Measurements from ENCODE around the gene SNRPD1.
"Not testable (repeated sequence)": the region's sequence is repeated elsewhere in the genome, so short reads cannot be mapped to it uniquely, and the experiment has no call there.

The SNRPD1 gene

DNA sequence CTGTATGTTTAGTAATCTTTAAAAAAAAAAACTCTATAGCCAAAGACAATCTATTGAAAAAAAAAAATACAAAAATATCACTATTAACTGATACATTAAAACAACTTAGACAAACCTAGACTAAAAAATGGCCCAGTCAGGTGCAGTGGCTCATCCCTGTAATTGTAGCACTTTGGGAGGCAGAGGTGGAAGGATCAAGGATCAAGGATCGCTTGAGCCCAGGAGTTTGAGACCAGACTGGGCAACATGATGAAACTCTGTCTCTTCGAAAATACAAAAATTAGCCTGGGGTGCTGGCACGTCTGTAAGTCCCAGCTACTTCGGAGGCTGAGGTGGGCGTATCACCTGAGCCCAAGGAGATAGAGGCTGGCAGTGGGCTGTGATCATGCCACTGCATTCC is 27.7 kb upstream of the SNRPD1 start:
- no peak for DNase-seq (ENCODE audit: low read depth in 1 of 2, low spot score in 1 of 2)
- H3K4me3 ChIP-seq (replicated peaks; ENCODE audit: insufficient read depth, low read length): no peak overlapping the region
- H3K27me3 ChIP-seq (ENCODE audit: insufficient read depth, poor library complexity, severe bottlenecking): no peaks in the 10 kb centered on the region
- no peak overlapping the region for H3K27ac ChIP-seq (replicated peaks)
- TF ChIP-seq GABPA (IDR thresholded peaks at IDR 0.05; ENCODE audit: low read depth) (no peak), POLR2AphosphoS5 (IDR thresholded peaks at IDR 0.05; ENCODE audit: low read depth) (no peak), SPI1 (IDR thresholded peaks at IDR 0.05; ENCODE audit: borderline replicate concordance, low read depth) (no peak)
- TF ChIP-seq, protein P1, sequence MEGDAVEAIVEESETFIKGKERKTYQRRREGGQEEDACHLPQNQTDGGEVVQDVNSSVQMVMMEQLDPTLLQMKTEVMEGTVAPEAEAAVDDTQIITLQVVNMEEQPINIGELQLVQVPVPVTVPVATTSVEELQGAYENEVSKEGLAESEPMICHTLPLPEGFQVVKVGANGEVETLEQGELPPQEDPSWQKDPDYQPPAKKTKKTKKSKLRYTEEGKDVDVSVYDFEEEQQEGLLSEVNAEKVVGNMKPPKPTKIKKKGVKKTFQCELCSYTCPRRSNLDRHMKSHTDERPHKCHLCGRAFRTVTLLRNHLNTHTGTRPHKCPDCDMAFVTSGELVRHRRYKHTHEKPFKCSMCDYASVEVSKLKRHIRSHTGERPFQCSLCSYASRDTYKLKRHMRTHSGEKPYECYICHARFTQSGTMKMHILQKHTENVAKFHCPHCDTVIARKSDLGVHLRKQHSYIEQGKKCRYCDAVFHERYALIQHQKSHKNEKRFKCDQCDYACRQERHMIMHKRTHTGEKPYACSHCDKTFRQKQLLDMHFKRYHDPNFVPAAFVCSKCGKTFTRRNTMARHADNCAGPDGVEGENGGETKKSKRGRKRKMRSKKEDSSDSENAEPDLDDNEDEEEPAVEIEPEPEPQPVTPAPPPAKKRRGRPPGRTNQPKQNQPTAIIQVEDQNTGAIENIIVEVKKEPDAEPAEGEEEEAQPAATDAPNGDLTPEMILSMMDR (IDR thresholded peaks at IDR 0.05; ENCODE audit: insufficient read depth, low read length): no peak
- TF ChIP-seq, protein P2, sequence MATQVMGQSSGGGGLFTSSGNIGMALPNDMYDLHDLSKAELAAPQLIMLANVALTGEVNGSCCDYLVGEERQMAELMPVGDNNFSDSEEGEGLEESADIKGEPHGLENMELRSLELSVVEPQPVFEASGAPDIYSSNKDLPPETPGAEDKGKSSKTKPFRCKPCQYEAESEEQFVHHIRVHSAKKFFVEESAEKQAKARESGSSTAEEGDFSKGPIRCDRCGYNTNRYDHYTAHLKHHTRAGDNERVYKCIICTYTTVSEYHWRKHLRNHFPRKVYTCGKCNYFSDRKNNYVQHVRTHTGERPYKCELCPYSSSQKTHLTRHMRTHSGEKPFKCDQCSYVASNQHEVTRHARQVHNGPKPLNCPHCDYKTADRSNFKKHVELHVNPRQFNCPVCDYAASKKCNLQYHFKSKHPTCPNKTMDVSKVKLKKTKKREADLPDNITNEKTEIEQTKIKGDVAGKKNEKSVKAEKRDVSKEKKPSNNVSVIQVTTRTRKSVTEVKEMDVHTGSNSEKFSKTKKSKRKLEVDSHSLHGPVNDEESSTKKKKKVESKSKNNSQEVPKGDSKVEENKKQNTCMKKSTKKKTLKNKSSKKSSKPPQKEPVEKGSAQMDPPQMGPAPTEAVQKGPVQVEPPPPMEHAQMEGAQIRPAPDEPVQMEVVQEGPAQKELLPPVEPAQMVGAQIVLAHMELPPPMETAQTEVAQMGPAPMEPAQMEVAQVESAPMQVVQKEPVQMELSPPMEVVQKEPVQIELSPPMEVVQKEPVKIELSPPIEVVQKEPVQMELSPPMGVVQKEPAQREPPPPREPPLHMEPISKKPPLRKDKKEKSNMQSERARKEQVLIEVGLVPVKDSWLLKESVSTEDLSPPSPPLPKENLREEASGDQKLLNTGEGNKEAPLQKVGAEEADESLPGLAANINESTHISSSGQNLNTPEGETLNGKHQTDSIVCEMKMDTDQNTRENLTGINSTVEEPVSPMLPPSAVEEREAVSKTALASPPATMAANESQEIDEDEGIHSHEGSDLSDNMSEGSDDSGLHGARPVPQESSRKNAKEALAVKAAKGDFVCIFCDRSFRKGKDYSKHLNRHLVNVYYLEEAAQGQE (IDR thresholded peaks at IDR 0.05; ENCODE audit: insufficient replicate concordance, low read depth): no peak

DNA sequence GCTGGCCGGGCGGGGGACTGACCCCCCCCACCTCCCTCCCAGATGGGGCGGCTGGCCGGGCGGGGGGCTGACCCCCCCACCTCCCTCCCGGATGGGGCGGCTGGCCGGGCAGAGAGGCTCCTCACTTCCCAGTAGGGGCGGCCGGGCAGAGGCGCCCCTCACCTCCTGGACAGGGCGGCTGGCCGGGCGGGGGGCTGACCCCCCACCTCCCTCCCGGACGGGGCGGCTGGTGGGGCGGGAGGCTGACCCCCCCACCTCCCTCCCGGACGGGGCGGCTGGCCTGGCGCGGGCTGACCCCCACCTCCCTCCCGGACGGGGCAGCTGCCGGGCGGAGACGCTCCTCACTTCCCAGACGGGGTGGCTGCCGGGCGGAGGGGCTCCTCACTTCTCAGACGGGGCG is 19.8 kb upstream of the SNRPD1 start:
- not testable (repeated sequence) for H3K4me3 ChIP-seq (replicated peaks; ENCODE audit: insufficient read depth, low read length); DNase-seq (ENCODE audit: low read depth in 1 of 2, low spot score in 1 of 2); H3K27me3 ChIP-seq (ENCODE audit: insufficient read depth, poor library complexity, severe bottlenecking); H3K27ac ChIP-seq (replicated peaks)

DNA sequence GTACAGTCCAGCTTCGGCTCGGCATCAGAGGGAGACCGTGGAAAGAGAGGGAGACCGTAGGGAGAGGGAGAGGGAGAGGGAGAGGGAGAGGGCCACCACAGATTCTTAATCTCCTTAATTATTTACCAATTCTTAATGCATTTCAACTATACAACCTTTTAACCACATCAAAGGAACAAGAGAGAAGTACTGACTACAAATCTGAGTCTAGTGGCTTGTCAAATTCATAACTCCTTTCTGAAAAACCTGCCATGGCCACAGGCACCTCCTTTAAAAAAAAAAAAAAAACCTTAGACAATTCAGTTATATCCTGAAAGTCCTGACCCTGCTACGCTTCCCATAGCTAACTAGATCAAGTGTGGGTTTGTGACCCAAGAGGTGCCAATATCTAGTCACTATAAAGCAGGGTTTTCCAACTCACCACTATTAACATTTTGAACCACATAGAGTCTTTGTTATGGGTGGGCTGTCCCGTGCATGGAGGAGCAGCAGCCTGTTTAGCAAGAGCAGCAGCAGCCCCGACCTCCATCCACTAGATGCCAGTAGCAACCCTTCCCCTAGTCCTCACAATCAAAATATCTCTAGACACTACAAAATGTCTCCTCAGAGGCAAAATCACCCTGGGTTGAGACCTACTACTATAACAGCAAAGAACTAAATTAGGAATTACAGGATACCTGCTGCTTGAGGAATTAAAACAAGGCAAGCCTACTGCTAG is 18.4 kb upstream of the SNRPD1 start:
- Histone ChIP-seq H3K27ac (replicated peaks) (no peak overlapping the region), H3K4me3 (replicated peaks; ENCODE audit: insufficient read depth, low read length) (no peak overlapping the region), H3K27me3 (ENCODE audit: insufficient read depth, poor library complexity, severe bottlenecking) (no peaks in the 10 kb centered on the region)
- DNase-seq (ENCODE audit: low read depth in 1 of 2, low spot score in 1 of 2): no peak
- TF ChIP-seq SPI1 (IDR thresholded peaks at IDR 0.05; ENCODE audit: borderline replicate concordance, low read depth) (no peak), GABPA (IDR thresholded peaks at IDR 0.05; ENCODE audit: low read depth) (no peak), POLR2AphosphoS5 (IDR thresholded peaks at IDR 0.05; ENCODE audit: low read depth) (no peak)
- TF ChIP-seq, protein P2 (IDR thresholded peaks at IDR 0.05; ENCODE audit: insufficient replicate concordance, low read depth): no peak
- TF ChIP-seq, protein P1 (IDR thresholded peaks at IDR 0.05; ENCODE audit: insufficient read depth, low read length): no peak

DNA sequence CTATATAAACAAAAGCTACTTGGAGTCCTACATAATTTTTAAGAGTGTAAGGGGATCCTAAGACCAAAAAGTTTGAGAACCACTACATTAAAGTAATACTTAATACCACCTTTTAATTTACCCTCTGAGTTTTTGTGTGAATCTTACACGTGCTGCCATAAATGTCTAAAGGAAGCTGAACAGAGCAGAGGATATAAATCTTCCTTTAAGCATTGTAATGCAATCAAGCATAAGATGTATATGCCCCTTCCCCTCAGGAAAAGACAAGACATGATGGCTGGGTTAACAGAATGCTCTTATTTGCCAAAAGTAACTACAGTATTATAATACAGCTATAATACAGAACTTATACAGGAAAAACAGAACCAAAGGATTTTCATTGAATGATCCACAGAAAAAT is 14.5 kb upstream of the SNRPD1 start:
- TF ChIP-seq, protein P1 (IDR thresholded peaks at IDR 0.05; ENCODE audit: insufficient read depth, low read length): no peak
- TF ChIP-seq SPI1 (IDR thresholded peaks at IDR 0.05; ENCODE audit: borderline replicate concordance, low read depth): no peak
- no peak for TF ChIP-seq POLR2AphosphoS5 (IDR thresholded peaks at IDR 0.05; ENCODE audit: low read depth)
- TF ChIP-seq GABPA (IDR thresholded peaks at IDR 0.05; ENCODE audit: low read depth): no peak
- TF ChIP-seq, protein P2 (IDR thresholded peaks at IDR 0.05; ENCODE audit: insufficient replicate concordance, low read depth): no peak

More for the DNA sequence above, 14.5 kb upstream of the SNRPD1 start:
- no peak overlapping the region for H3K27ac ChIP-seq (replicated peaks)
- no peak for DNase-seq (ENCODE audit: low read depth in 1 of 2, low spot score in 1 of 2)
- no peaks in the 10 kb centered on the region for H3K27me3 ChIP-seq (ENCODE audit: insufficient read depth, poor library complexity, severe bottlenecking)
- H3K4me3 ChIP-seq (replicated peaks; ENCODE audit: insufficient read depth, low read length): no peak overlapping the region
